OCI-LY7 (cell line): ENCODE data around the gene TTLL3. TPM values are rescaled to one million over a fixed set of nuclear protein-coding genes. Genes with fewer than 3 reads are reported as not detected.

Experiments
- BruUV-seq: library from RNA; stranded (reverse); fragments of 400-500 nt; replicated peaks from 2 replicates; lab custom pipeline; 2021; lab: Mats Ljungman, UMichigan
- CTCF ChIA-PET: fragments of 300-600 bp; sonication (Branson Sonifier 250); formaldehyde crosslinking; loops from one replicate; lab custom pipeline; 2022; ENCODE audit warnings: antibody characterized with exemption; ENCODE audit not compliant: unreplicated experiment; lab: Charles Lee
- POLR2A ChIA-PET: fragments of 300-600 bp; sonication (Branson Sonifier 250); formaldehyde crosslinking; loops from one replicate; lab custom pipeline; 2022; ENCODE audit warnings: antibody characterized with exemption; lab: Charles Lee
- DNase-seq: peaks from one replicate; pipeline ENCODE4 v3.0.0-alpha.2; 2015; ENCODE audit warnings: low spot score
- H2AFZ ChIP-seq: fragments of 200-600 bp; sonication (generic), shearing (Covaris generic); 2 replicates; pipeline ENCODE4 v1.6.1; 2014; ENCODE audit warnings: mild to moderate bottlenecking, antibody characterized with exemption, low read length, moderate library complexity
- H3K27ac ChIP-seq: fragments of 200-600 bp; sonication (generic); 2 replicates; pipeline ENCODE4 v1.5.1; 2014; ENCODE audit warnings: mixed run types, low read depth, mild to moderate bottlenecking, moderate library complexity, low read length, inconsistent platforms; ENCODE audit not compliant: poor library complexity, severe bottlenecking
- H3K36me3 ChIP-seq: fragments of 200-600 bp; sonication (generic); 2 replicates; pipeline ENCODE4 v1.6.1; 2014; ENCODE audit warnings: mild to moderate bottlenecking, antibody characterized with exemption, low read length, moderate library complexity, mixed read lengths; ENCODE audit not compliant: insufficient read depth
- H3K4me1 ChIP-seq: fragments of 200-600 bp; sonication (generic); 2 replicates; pipeline ENCODE4 v1.5.1; 2014; ENCODE audit warnings: mild to moderate bottlenecking, low read length; ENCODE audit not compliant: insufficient read depth, poor library complexity, severe bottlenecking
- H3K4me2 ChIP-seq: fragments of 200-600 bp; sonication (generic); 2 replicates; pipeline ENCODE4 v1.6.1; 2014; ENCODE audit warnings: mild to moderate bottlenecking, low read length
- H3K4me3 ChIP-seq: fragments of 200-600 bp; sonication (generic); 2 replicates; pipeline ENCODE4 v1.5.1; 2014; ENCODE audit warnings: mild to moderate bottlenecking, low read depth, low read length; ENCODE audit not compliant: poor library complexity, severe bottlenecking
- H3K79me2 ChIP-seq: fragments of 200-600 bp; sonication (generic); 2 replicates; pipeline ENCODE4 v1.6.1; 2016; ENCODE audit warnings: low read depth, mild to moderate bottlenecking, low read length, moderate library complexity, mixed read lengths; ENCODE audit not compliant: insufficient read depth
- H3K9me2 ChIP-seq: fragments of 200-600 bp; sonication (generic); 2 replicates; pipeline ENCODE4 v1.6.1; 2016; ENCODE audit warnings: mild to moderate bottlenecking, low read length, mixed read lengths; ENCODE audit not compliant: insufficient read depth
- H3K9me3 ChIP-seq: fragments of 200-600 bp; sonication (generic); 2 replicates; pipeline ENCODE4 v1.6.1; 2014; ENCODE audit warnings: mild to moderate bottlenecking, mixed run types, low read length, mixed read lengths
- H4K20me1 ChIP-seq: fragments of 200-600 bp; sonication (generic); 2 replicates; pipeline ENCODE4 v1.6.1; 2014; ENCODE audit warnings: mild to moderate bottlenecking, antibody characterized with exemption, low read length, moderate library complexity, mixed read lengths; ENCODE audit not compliant: insufficient read depth
- CTCF ChIP-seq: fragments of 200-600 bp; sonication (generic); conservative IDR thresholded peaks from 2 replicates; pipeline ENCODE4 v1.5.1; 2014; ENCODE audit warnings: mild to moderate bottlenecking, antibody characterized with exemption, low read length, moderate library complexity, mixed read lengths
- EZH2phosphoT487 ChIP-seq: fragments of 200-600 bp; sonication (generic); IDR thresholded peaks from 2 replicates; pipeline ENCODE4 v1.6.1; 2018; ENCODE audit warnings: low read depth, borderline replicate concordance, mild to moderate bottlenecking, mixed run types, antibody characterized with exemption, low read length, moderate library complexity, mixed read lengths
- intact Hi-C: fragments of 100-400 bp; cut with micrococcal nuclease; formaldehyde crosslinking; loops from one replicate; pipeline ENCODE4 v1.10.0; 2022; ENCODE audit not compliant: unreplicated experiment
- total RNA-seq, 2 experiments: library from RNA; depleted of rRNA in 1 of 2; stranded (reverse); fragments of >200 nt in 1 of 2; shearing (Covaris generic) in 1 of 2; gene quantifications; 2 replicates each; pipeline ENCODE4 v1.2.3, GENCODE V29; 2014 to 2022

Gene TTLL3
- total RNA-seq, 2 experiments from 2014 or later, result 65.4 to 127 TPM

GRCh38 chr3:9782770-9783169 lies 27.3 kb upstream of the TTLL3 start:
- ChIA-PET POLR2A (interaction anchor here (0.6 to 2.1 kb wide), 11 partner anchors 8 to 343 kb away, joined by 3 to 8 read pairs (median 3); partner anchors contain the start of genes ARPC4 and TADA3), CTCF (no interaction called here)
- Histone ChIP-seq H3K4me2 (peak overlapping the region; percentile 57; the same call in 1 of the 2 replicates), H3K4me1 (peaks cover 52% of the 10 kb centered on the region), H3K9me2 (no peaks in the 10 kb centered on the region), H3K27ac (peak overlapping the region; percentile 84), H3K9me3 (no peaks in the 10 kb centered on the region), H4K20me1 (no peaks in the 10 kb centered on the region), H3K36me3 (peaks cover 63% of the 10 kb centered on the region), H2AFZ (no peak overlapping the region), H3K4me3 (no peak overlapping the region), H3K79me2 (no peaks in the 10 kb centered on the region)
- DNase-seq, result peak; percentile 56
- BruUV-seq, result no TSS peak
- intact Hi-C loops, result no loop called here
- TF ChIP-seq CTCF (peak; percentile 77), EZH2phosphoT487 (no peak)

GRCh38 chr3:9783954-9784353 lies 26.1 kb upstream of the TTLL3 start:
- Histone ChIP-seq H3K27ac (no peak overlapping the region), H2AFZ (no peak overlapping the region), H3K9me2 (no peaks in the 10 kb centered on the region), H3K4me2 (no peak overlapping the region), H3K4me3 (no peak overlapping the region), H4K20me1 (no peaks in the 10 kb centered on the region), H3K9me3 (no peaks in the 10 kb centered on the region), H3K79me2 (no peaks in the 10 kb centered on the region), H3K4me1 (peaks cover 42% of the 10 kb centered on the region), H3K36me3 (peaks cover 66% of the 10 kb centered on the region)
- CTCF ChIA-PET, result no interaction called here
- intact Hi-C loops, result no loop called here
- BruUV-seq, result no TSS peak
- POLR2A ChIA-PET, result interaction anchor here (0.6 kb wide), 2 partner anchors 11 to 331 kb away, joined by 3 to 5 read pairs; no protein-coding TSS in a partner anchor
- TF ChIP-seq EZH2phosphoT487, result no peak
- TF ChIP-seq CTCF, result no peak
- no peak for DNase-seq

- Histone ChIP-seq H3K27ac (no peak overlapping the region), H4K20me1 (no peaks in the 10 kb centered on the region), H3K4me2 (no peak overlapping the region), H3K9me2 (no peaks in the 10 kb centered on the region), H3K9me3 (no peaks in the 10 kb centered on the region), H3K79me2 (no peaks in the 10 kb centered on the region), H3K4me1 (peaks cover 32% of the 10 kb centered on the region), H2AFZ (no peak overlapping the region), H3K4me3 (no peak overlapping the region), H3K36me3 (peaks cover 73% of the 10 kb centered on the region)
- no TSS peak for BruUV-seq
- TF ChIP-seq EZH2phosphoT487 (no peak), CTCF (no peak)
- POLR2A ChIA-PET, result interaction anchor here (0.6 kb wide), 1 partner anchor 98 kb away, joined by 3 read pairs; no protein-coding TSS in a partner anchor
- no peak for DNase-seq
- intact Hi-C loops, result no loop called here
- CTCF ChIA-PET, result no interaction called here
Observed at GRCh38 chr3:9784965-9785364, 25.1 kb upstream of the TTLL3 start.
